GM18499 (cell line): ENCODE results near the gene MYH14.
"Not testable (repeated sequence)": the region's sequence is repeated elsewhere in the genome, so short reads cannot be mapped to it uniquely, and the experiment has no call there.

Experiments used
- ATAC-seq: cut with Tn5 transposase; IDR thresholded peaks from one replicate; pipeline ENCODE4 v1.9.1; 2021; ENCODE audit warnings: moderate number of reproducible peaks; ENCODE audit not compliant: insufficient read depth, unreplicated experiment

The MYH14 gene

DNA sequence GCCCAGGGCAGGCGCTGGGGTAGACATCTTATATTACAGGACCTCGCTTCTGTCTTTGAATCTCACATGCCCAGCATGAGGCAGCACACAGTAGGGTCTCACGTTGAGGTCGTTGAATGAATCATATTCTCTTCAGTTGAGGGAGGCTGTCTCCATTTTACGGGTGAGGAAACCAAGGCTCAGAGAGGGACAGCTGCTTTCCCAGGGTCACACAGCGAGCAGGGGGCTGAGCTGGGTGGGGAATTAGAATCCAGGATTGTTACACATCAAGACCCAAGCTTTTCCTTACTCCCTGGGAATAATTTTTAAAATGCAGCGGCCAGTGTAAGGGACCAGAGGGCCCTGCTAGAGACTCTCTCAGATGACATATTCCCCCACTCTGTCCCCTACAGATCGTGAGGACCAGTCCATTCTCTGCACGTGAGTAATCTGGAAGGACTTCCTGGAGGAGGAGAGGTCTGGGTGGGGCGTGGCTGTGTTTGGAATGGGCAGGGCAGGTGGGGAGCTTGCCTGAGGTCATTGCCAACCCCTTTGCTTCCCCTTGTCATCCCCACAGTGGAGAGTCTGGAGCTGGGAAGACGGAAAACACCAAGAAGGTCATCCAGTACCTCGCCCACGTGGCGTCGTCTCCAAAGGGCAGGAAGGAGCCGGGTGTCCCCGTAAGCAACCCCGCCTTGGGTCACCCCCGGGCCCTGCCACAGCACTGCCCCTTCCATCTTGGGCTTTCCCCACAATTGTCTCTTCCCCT, 19.4 kb downstream of the MYH14 start:
- ATAC-seq: no peak

DNA sequence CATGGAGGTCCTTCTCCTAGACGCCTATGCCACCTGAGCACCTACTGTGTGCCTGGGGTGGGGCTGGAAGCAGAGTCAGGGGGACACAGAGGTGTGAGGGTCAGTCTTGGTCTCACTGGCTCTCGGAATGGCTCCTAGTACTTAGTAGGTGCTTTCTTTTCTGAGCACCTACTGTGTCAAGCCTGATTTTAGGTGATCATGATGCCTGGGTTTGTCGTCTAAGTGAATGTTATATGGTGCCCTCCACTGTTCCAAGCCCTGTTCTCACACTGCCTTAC, 20.0 kb downstream of the MYH14 start:
- ATAC-seq: no peak

- no peak for ATAC-seq
Observed at GRCh38 chr19:50224986-50225747, 21.7 kb downstream of the MYH14 start.

GRCh38 chr19:50226536-50226935, 23.1 kb downstream of the MYH14 start:
- no peak for ATAC-seq

DNA sequence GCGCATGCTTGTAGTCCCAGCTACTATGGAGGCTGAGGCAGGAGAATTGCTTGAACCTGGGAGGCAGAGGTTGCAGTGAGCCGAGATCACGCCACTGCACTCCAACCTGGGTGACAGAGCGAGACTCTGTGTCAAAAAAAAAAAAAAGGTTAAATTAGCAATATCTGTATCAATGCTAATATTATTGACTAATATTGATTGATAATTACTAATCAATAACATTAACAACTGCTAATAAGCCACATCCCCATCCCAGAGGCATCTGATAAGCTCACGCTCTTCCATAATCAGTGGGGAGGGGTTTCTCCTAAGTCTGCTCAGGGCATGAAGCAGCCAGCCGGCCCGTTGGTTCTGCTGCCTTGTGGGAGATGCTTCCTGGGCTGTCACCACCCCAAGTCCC, 24.7 kb downstream of the MYH14 start:
- ATAC-seq: not testable (repeated sequence)

DNA sequence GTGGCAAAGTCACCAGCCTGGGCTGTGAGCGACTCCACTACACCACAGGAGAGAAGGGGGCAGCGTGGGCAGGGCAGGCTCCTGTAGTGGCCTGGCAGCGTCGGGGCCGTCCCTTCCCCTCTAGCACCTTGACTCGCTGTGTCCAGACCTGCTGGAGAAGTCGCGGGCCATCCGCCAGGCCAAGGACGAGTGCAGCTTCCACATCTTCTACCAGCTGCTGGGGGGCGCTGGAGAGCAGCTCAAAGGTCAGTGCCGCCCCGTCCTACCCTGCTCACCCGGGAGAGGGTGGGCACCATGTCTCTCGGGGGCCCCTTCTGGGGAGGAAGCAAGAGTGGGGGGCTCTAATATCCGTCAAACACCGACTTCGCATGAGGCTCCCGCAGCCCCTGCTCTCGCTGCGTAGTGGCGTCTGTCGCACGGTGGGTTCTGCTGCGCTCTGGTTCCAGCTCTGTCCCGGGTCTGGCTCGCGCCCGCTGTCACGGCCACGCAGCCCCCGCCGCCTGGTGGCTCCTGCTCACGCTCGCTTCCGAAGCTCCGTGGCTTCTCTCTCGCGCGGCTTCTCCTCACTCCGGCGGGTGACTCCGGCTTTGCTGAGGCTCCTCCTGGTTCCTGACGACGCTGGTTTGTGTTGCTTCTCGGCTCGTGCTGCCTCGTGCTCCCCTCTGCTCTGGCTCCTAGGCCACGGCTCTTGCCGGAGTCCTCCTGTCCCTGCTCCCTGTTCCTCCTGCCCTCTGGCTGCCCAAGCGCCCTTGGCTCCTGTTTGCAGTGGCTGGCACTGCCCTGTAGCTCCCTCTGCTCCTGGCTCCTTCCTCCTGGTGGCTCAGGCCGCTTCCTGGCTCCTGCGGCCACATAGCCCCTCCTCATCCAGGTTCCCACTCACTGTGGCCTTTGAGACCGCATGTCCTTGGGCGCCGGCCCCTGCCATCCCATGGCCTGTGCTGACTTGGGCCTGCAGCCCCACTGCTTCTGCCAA, 27.2 kb downstream of the MYH14 start:
- no peak for ATAC-seq

GRCh38 chr19:50231417-50231816, 28.0 kb downstream of the MYH14 start:
- ATAC-seq: not testable (repeated sequence)

DNA sequence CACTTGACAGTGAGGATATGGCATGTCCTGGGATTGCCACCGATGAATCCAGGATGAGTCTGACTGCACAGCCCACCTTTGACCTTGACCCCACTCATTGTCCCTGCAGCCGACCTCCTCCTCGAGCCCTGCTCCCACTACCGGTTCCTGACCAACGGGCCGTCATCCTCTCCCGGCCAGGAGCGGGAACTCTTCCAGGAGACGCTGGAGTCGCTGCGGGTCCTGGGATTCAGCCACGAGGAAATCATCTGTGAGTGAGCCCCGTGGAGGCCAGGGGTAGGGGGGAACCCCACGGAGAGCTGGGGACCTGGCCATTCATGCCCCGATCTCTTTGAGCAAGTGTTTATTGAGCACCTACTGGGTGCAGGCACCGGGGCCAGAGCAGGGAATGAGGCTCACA, 28.4 kb downstream of the MYH14 start:
- ATAC-seq: no peak

- ATAC-seq: no peak
Observed at GRCh38 chr19:50232600-50232999, 29.2 kb downstream of the MYH14 start.

- no peak for ATAC-seq
Observed at GRCh38 chr19:50233308-50233910, 30.0 kb downstream of the MYH14 start.

- not testable (repeated sequence) for ATAC-seq
Observed at GRCh38 chr19:50237493-50237892, 34.1 kb downstream of the MYH14 start.

GRCh38 chr19:50238043-50238442, 34.6 kb downstream of the MYH14 start:
- ATAC-seq: no peak

DNA sequence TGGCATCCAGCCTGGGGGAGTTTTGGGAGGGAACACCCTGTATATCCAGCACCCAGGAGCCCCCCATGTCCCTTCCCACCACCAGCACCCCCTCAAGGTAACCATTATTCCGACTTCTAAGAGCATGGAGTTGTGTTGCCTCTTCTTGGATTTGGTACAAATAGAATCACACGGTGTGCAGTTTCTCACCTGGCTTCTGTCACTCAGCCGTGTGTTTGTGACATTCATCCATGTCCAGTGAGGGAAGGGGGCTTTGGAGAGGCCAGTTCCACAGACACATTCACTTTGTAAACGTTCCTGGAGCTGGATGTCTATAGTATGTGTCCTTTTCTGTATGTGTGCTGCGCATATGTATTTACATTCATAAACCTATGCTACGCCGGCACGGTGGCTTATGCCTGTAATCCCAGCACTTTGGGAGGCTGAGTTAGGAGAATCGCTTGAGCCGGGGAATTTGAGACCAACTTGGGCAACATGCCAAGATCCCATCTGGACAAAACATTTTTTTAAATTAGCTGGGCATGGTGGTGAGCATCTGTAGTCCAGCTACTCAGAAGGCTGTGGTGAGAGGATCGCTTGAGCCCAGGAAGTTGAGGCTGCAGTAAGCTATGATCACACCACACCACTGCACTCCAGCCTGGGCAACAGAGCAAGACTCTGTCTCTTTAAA, 36.6 kb downstream of the MYH14 start:
- ATAC-seq: no peak

- ATAC-seq: no peak
Observed at GRCh38 chr19:50242581-50242980, 39.2 kb downstream of the MYH14 start.

GRCh38 chr19:50244695-50245094, 41.3 kb downstream of the MYH14 start:
- no peak for ATAC-seq

DNA sequence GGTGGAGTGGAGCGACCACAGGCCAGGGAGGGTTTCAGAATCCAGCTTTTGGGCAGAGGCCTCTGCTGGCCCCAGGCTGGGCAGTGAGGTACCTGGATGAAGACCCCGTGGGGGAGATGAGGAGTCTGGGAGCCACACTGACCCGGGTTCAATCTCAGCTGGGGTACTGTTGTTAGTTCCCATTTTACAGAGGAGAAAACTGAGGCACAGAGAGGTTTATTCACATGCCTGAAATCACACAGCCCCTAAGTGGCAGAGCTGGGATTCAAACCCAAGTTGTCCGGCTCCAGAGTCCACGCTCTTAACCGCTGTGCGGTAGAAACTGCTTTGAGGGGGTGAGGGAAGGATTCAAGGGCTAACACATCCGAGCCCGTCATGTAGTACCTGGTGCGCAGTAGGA, 45.0 kb downstream of the MYH14 start:
- no peak for ATAC-seq

GRCh38 chr19:50248826-50249225, 45.4 kb downstream of the MYH14 start:
- ATAC-seq: no peak

DNA sequence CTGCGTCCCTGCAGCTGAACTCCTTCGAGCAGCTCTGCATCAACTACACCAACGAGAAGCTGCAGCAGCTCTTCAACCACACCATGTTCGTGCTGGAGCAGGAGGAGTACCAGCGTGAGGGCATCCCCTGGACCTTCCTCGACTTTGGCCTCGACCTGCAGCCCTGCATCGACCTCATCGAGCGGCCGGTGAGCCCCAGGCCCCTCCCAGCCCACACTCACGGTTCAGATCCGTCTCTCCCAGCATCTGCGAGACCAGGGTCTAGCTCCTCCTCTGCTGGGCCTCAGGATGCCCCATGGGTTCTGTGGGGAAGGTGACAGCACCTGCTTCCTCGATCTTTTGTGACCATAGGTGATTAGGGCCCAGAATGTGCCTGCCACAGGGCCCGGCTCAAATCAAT, 46.2 kb downstream of the MYH14 start:
- ATAC-seq: no peak

GRCh38 chr19:50250450-50251136, 47.2 kb downstream of the MYH14 start:
- no peak for ATAC-seq
